GM19023 (cell line): ENCODE measurements around the gene GATB.

Experiments used
- ATAC-seq: cut with Tn5 transposase; IDR thresholded peaks from one replicate; pipeline ENCODE4 v1.9.1; 2021; ENCODE audit warnings: mild to moderate bottlenecking, moderate library complexity; ENCODE audit not compliant: unreplicated experiment

The GATB gene, protein sequence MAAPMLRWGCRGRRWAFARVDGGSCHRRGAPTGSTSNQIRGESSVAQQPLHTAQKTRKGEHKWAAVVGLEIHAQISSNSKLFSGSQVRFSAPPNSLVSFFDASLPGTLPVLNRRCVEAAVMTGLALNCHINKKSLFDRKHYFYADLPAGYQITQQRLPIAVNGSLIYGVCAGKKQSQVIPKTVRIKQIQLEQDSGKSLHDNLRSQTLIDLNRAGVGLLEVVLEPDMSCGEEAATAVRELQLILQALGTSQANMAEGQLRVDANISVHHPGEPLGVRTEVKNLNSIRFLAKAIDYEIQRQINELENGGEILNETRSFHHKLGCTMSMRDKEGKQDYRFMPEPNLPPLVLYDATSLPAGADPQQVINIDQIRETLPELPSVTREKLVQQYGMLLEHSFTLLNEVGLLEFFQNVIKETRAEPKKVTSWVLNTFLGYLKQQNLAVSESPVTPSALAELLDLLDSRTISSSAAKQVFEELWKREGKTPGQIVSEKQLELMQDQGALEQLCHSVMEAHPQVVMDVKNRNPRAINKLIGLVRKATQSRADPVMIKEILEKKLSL

DNA sequence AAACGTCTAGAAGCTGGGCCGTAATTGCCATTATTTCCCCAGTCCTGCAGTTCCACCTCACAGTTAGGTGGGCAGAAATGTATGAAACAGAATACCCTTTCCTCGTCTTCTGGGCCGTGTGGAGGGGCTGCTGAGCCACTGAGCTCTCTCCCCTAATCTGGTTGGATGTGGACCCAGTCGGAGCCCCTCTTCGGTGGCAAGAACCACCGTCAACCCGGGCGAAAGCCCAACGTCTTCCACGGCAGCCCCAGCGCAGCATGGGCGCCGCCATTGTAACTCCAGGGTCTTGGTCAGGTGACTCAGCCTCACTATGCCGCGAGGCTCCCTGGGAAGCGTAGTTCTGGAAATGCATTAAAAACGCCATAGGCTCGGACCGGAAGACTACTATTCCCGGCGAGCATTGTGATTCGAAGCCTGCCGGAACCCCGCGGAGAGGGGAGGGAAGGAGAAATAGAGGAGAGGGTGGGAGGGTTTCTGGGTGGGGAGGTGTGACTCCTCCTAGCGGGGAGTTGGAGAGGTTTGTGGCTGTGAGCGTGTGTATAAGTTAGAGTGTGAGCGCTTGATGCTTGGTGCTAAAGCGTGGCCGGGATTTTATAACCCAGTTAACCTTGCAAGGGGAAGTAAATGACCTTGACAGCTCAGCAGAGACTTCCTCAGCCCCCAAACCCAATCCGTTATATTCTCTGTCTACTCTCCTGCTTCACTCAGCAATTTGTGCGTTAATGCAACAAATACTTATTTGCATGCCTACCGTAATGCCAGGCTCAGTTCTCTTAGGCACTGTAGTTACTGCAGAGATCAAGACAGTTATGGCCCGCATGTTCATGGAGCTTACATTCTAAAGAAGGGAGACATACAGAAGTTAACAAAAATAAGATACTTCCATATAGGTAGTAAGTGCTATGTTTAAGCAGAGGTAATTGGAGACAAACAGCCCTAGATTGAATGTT is at the start of gene GATB:
Gene GATB, minus strand, starts transcription at position 296 of the 950 bp plus-strand sequence. Its CDS starts 25 bp downstream, at position 271.
- peak; percentile 99 for ATAC-seq

DNA sequence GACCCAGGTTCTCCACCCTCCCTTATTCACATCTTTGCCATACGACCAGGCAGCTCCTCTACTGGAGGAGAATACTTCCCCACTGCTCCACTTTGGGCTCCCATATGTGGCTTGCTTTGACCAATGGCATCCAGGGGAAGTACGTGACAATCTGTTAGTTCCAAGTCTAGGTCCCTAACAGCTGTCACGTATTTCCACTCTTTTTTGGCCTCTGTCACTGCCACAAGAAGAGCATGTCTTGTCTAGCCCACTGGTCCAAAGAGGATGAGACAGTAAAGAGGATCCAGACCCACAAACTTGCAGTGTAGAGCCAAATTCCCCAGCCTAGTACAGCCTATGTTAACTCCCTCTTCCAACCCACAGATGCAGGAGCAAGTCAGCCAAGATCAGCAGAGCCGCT is 49.7 kb upstream of the GATB start:
- no peak for ATAC-seq

DNA sequence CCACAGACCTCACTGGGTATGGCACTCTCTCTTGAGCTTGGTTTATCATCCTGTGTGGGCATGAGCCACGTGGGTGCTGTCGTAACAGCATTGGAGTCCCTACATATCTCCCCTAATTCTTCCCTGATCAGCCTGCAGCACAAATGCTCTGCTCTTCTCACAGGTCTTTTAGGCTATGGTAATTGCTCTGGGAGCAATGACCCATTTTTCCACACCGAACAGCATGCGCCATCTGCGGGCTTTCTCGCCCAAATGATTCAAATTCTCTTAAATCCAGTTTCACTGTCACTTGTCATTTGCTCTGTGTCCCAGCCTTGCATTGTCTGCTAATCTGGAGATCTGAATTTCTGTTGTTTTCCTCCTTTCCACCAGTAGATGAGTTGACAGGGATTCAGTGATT is 48.9 kb upstream of the GATB start:
- ATAC-seq = no peak

DNA sequence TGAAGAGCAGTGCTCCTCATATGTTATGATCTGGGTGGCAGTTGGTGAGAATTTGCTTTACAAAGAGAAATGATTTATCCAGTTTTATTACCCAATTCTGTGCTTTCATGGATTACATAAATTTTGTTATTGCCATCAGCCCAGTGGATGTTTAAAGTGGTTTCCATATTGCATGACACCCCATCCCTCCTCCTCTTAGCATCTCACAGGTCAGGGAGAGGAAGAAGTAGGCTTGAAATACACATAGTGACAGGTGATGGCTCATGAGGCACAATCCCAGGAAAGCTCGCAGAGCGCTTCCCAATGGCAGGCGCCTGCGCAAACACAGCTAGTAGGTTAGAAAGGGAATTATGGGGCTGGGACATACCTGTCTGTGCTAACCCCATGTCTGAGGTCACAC is 47.7 kb upstream of the GATB start:
- ATAC-seq = no peak

DNA sequence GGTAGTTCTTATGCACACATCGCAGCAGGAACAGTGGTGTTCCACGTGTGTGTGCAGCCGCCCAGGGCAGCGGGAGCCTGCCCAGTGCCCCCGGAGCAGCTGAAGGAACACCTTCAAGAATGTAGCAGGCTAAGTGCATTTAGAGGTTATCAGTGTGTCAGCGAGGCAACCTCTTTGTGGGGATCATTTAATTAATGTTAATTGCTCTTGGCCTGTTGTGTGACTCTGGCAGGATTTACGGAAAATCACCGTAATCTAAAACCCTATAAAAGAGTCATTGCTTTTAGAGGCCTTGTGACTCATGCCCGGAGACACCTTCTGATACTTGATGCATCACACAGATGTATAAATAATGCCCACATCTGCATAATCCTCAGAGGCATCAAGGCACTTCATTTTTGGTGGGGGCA is 47.3 kb upstream of the GATB start:
- ATAC-seq = no peak

DNA sequence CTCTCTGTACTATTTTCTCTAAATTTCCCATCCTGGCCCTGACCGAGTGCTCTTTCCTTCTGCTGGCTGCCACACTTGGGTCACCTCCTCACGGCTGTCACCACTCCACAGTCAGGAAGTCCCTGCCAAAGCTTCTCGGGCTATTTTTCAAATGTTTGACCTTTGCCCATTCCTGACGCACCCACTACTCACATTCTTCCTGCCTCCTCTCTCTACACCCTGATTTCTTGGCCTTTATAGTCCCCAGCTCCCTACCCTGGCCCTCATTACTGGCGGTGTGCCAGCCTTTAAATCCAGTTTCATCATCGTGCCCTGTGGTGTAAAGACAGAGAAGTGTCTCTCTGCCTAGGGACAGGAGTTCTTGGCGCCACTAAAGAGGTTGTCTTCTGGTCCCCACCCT is 46.4 kb upstream of the GATB start:
- no peak for ATAC-seq

DNA sequence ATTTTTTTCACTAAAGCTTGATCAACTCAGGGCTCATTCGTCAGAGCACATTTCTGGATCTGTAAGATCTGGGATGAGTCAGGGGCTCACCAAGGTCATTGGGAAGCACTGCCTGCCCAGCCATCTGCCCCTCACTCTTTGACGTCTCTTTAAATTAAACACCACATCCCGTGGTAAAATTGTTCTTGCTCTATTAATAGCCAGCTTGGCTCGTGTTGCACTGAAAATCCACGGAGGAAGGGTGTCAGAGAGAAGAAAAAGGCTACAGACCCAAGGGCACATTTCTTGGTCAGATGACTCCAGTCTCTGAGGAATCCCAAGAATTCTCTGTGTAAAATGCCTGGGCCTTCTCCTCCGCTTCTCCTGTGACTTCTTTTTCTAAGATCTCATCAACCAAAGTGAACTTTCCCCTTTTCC is 45.7 kb upstream of the GATB start:
- ATAC-seq = no peak

DNA sequence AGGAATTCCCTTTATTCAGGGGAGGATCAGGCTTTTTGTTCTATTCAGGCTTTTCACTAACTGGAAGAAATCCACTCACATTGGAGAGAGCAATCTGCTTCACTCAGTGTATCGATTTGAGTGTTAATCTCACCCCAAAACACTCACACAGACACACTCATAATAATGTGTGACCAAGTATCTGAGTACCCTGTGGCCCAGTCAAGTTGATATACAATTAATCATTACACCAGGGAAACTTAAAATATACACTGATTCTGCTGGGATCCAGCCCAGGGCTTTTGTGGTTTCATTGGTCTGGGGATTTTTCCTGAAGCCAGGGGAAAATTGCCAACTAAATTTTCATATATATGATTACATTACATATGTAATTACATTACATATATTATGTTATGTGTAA is 44.0 kb upstream of the GATB start:
- no peak for ATAC-seq

DNA sequence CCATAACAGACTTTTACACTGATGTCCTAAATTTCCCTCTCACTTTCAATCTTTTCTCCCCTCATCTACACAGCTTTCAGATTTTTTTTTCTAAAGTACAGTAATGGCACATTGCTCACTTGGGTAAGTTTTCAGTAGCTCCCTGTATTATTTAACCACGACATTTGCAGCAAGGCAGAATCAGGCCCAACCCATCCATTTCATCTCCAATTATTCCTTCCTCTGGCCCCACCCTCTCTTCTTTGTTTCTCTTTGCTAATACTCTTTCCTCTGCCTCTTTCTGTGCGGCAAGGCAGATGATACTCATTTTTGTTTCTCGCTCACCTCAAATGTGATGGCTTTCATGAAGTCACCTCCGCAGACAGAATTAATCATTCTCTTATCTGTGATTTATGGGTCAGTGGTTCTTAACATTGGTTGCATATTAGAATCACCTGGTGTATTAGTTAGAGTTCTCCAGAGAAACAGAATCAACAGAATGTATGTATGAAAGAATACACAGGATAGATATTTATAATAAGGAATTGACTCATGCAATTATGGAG is 43.4 kb upstream of the GATB start:
- ATAC-seq = no peak

DNA sequence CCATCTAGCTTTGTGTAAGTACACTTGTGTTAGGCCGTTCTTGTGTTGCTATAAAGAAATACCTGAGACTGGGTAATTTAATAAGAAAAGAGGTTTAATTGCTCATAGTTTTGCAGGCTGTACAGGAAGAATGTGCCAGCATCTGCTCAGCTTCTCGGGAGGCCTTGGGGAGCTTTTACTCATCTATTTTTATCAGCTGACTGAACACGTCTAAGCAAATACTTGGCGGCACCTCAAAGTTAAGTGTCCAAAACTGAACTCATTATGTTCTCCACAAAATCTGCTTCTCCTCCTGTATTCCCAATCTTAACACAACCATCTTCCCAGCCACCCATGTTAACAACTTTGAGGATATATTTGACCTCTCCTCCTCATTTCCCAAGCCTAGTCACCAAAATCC is 42.4 kb upstream of the GATB start:
- ATAC-seq = no peak

DNA sequence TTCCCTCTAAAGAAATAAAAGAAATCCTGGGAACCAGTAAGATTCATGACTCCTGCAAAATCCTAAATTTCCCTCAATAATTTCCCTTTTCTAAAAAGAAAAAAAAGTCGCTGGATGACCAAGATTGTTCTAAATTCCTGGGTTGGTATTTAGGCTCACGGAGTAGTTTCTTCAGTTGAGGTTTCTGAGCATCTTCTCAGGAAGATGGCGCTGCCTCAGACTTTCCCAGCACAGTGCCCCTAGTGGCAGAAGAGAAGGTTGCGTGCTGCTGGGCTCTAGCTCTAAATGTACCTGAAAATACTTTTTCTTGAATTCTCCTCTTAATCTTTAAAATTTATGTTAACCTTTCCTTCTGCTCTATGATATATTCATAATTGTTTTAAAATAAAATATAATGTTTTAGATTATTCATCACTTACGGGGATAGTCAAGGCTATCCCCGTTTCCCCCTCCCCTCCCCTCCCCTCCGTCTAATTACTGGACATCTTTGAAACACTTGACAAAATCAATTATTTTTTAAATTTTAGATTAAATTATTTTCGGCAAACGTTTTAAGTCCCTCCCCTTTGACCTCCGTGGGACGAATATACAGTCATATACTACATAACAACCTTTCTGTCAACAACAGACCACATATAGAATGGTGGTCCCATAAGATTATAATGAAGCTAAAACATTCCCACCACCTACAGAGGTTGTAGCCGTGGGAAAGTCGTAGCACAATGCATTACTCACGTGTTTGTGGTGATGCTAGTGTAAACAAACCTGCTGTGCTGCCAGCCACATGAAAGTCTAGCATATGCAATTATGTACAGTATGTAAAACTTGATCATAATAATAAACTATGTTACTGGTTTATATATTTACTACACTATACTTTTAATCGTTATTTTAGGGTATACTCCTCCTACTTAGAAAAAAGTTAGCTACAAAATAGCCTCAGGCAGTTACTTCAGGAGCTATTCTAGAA is 41.0 kb upstream of the GATB start:
- ATAC-seq = no peak

DNA sequence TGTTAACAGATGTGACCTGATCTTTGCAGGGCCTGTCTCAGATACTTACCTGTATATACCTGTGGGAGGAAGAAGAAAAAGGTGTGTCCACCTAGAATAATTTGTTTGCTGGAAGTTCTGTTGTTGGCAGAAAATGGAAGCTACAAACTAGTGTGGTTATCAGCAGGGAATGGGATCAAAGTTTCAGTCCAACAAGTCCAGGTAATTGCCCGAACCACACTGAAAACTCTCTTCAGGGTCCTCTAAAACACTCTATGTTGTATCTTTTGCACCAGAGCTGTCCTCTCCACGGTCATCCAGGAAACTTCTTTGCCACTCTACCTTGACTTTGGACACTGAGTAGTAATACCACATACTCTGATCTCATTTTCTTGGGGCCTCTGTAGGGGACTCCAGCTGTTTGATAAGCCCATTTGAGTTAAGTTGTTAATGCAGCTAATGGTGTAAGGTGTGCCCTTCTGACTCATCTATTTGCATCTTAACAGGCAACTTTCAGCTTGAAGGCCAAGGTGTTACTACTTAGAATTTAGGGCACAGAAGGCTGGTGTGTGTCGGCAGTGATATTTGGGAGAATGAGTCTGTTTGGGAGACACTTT is 38.7 kb upstream of the GATB start:
- ATAC-seq = no peak

DNA sequence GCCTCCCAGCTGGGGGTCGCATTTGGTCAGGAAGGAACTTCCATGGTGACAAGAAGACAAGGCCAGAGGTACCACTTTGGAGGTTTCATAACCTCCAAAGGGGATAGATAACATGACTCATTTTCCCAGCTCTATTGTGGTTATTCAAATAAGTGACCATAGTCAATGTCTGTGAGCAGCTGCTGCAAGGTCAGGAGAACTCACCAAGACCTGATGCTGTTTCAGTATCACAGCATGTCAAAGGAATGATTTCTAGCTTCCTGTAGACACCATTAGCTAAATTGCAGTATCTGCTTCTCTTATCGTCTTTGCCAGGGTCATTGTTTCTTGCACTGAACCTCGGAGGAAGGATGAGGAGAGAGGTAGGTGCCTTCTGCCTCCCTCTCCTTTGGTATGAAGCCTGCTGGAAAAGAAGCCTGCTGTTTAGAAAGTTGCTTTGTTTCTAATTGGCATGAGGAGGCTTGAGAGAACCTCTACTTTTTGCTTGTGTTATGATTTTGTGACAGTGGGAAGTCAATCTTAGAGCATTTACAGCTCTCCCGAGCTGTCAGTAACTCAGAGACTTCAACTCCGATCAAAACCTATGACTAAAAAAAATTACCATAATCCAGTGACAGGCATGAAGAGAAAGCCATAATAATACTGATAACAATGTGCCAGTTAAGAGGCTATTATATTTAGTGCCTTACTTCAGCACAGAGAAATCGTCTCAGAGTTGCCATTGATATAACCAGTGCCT is 38.0 kb upstream of the GATB start:
- peak; percentile 75 for ATAC-seq

DNA sequence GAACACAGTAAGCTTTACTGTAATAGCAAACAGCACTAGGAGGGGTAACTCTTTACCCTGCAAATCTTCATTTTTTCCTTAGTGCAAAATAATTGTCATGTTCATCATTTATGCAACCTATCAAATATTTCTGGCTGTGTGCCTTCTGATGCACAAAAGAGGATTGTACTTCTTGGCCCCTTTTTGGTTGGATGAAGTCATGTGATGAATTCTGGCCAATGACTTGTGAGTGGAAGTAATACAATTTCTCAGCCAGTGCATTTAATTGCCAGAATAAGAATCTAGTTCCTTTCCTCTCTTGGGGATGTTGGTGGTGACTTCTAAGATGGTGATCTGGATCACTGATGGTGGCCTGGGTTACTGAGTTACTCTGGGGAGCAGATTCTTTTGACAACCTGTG is 37.0 kb upstream of the GATB start:
- no peak for ATAC-seq

DNA sequence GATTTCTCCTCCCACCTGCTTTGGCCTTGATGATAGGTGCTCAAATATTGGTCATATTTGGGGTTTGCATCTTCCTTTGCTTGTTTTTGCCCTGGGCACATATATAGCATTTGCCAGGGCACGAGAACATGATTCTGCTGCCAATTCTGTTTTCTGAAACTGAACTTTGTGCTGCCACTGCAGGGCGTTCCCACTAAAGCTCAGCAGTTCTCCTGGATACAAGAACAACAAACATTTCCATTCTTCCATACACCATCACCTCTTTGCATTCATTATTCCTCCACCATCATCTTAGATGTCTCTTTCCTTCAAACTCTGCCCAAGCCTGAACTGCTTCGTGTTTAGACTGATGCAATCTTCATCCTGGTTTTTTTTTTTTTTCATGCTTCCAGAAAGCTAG is 36.3 kb upstream of the GATB start:
- ATAC-seq = no peak

DNA sequence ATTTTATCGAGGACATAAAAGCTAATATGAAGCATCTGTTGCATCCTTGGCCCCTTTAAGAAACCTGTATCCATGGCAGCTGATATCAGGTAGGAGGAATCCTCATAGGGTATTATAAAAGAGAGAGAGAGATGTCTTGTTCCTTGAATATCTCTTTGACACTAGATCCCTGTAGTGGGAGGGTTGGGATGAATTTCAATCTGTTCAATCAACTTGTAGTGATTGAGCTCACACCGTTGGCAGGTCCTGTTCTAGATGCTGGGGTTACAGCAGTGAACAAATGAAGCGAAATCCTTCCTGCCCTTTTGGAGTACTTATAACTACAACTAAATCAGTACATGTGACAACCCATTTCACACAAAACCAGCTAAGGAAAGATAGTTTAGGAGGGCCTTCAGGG is 35.3 kb upstream of the GATB start:
- no peak for ATAC-seq

DNA sequence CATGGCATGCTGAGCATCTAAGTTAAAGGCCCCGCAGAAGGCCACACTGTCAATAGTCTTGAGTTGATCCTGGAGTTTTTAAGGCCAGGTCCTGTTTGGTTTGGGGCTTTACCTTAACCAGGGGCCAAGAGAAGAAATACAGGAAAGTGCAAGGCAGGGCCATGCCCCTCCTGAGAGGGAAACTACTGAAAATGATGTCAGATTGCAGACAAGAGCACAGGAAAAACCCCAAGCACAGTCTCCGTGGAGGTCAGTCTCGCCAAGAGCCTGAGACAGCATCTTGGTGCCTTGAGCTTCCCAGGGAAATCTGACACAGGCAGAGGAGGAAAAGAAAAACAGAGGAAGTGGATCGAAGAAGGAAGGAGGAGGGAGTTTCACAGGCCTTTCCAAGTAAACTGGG is 32.2 kb upstream of the GATB start:
- no peak for ATAC-seq

DNA sequence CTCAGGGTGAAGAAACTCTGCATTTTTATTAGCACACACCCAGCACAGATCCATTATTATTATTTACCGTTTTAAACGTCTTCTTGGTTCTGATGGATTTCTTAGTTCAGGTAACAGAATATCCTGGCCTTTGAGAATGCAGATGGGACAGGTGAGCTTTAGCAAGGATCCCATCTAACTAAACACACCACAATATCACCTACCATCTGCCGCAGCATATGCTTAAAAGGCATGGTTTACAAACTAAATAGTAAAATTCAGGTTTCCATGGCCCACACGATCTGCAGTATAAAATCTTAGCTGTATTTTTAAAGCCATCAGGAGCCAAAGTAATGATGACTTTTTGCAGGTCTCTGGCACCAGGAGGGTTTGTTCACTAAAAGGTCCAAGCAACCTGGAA is 31.7 kb upstream of the GATB start:
- no peak for ATAC-seq

DNA sequence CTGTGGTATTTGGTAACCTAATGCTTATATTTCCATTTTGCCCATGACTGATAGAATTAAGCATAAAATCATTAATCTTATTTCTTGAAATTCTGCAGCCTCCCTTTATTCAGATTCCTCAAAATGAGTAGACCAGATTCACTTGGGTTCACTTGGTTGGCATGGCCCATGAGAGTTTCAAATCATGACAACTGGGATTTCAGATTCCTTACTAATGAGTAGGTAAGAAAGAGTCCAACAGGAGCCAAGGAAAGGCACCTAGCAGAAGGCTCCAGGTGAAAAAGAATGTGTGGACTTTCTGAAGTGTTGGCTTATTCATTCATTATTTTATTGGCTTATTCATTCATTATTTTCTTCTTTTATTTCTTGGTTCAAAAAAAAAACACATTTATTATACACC is 27.2 kb upstream of the GATB start:
- ATAC-seq = no peak
